Muscle of back (tissue), 11 donors: ENCODE data around the gene LRRC25. TPM values are rescaled to one million over a fixed set of nuclear protein-coding genes. Genes with fewer than 3 reads are reported as not detected.
"Not testable (repeated sequence)": the region's sequence is repeated elsewhere in the genome, so short reads cannot be mapped to it uniquely, and the experiment has no call there.

Experiments
- DNase-seq, 3 donors: peaks; one replicate each; pipeline versions ENCODE4 v3.0.0 to v3.0.0-alpha.2; 2013
- polyA plus RNA-seq, 10 donors: library from polyadenylated mRNA; unstranded; fragments of 120-200 nt; gene quantifications; one replicate each; pipeline ENCODE4 v1.2.1, GENCODE V29; 2013; ENCODE audit not compliant: insufficient read length in 10 of 10

The LRRC25 gene
- polyA plus RNA-seq, 10 donors = 1.0 to 2.5 (median 1.5) TPM

- DNase-seq = no peak
These were observed 12.6 kb downstream of the LRRC25 start for GRCh38 chr19:18384775-18385174.

- DNase-seq = not testable (repeated sequence)
These were observed 13.8 kb downstream of the LRRC25 start for GRCh38 chr19:18383622-18384021.

- DNase-seq = no peak
These were observed 16.6 kb downstream of the LRRC25 start for GRCh38 chr19:18380843-18381242.

GRCh38 chr19:18379803-18380747, 17.3 kb downstream of the LRRC25 start:
- DNase-seq = peak; percentile 73 to 94 (median 89)

- no peak for DNase-seq
These were observed 20.4 kb downstream of the LRRC25 start for GRCh38 chr19:18377026-18377425.

- peak; percentile 86 to 92 (median 87) for DNase-seq
These were observed 23.4 kb downstream of the LRRC25 start for GRCh38 chr19:18373892-18374629.

- no peak for DNase-seq
These were observed 24.0 kb downstream of the LRRC25 start for GRCh38 chr19:18373407-18373891.

GRCh38 chr19:18368504-18369222, 28.8 kb downstream of the LRRC25 start:
- DNase-seq = no peak

- DNase-seq = no peak
These were observed 31.4 kb downstream of the LRRC25 start for GRCh38 chr19:18366021-18366435.

GRCh38 chr19:18364826-18365528, 32.4 kb downstream of the LRRC25 start:
- DNase-seq = peak; percentile 71 to 96 (median 88)

- not testable (repeated sequence) for DNase-seq
These were observed 33.1 kb downstream of the LRRC25 start for GRCh38 chr19:18364277-18364825.

- no peak for DNase-seq
These were observed 33.6 kb downstream of the LRRC25 start for GRCh38 chr19:18363787-18364186.

GRCh38 chr19:18362934-18363542, 34.4 kb downstream of the LRRC25 start:
- DNase-seq = no peak

GRCh38 chr19:18361646-18362045, 35.8 kb downstream of the LRRC25 start:
- DNase-seq = no peak

- no peak for DNase-seq
These were observed 40.4 kb downstream of the LRRC25 start for GRCh38 chr19:18357041-18357440.

GRCh38 chr19:18354743-18355142, 42.7 kb downstream of the LRRC25 start:
- DNase-seq = not testable (repeated sequence)

- DNase-seq = no peak
These were observed 43.9 kb downstream of the LRRC25 start for GRCh38 chr19:18353378-18354005.

- no peak for DNase-seq
These were observed 45.9 kb downstream of the LRRC25 start for GRCh38 chr19:18351544-18351943.

- DNase-seq = no peak
These were observed 46.9 kb downstream of the LRRC25 start for GRCh38 chr19:18350490-18350889.
